SKM-1 treated with dmso at 0.1 percent for 144 hours (cell line): ENCODE results near the gene CCDC57.
"Not testable (repeated sequence)": the region's sequence is repeated elsewhere in the genome, so short reads cannot be mapped to it uniquely, and the experiment has no call there.

Source experiments
- DNase-seq: peaks from one replicate; lab custom pipeline; 2025; ENCODE audit not compliant: unreplicated experiment; lab: John Stamatoyannopoulos, UW

CCDC57 gene, protein sequence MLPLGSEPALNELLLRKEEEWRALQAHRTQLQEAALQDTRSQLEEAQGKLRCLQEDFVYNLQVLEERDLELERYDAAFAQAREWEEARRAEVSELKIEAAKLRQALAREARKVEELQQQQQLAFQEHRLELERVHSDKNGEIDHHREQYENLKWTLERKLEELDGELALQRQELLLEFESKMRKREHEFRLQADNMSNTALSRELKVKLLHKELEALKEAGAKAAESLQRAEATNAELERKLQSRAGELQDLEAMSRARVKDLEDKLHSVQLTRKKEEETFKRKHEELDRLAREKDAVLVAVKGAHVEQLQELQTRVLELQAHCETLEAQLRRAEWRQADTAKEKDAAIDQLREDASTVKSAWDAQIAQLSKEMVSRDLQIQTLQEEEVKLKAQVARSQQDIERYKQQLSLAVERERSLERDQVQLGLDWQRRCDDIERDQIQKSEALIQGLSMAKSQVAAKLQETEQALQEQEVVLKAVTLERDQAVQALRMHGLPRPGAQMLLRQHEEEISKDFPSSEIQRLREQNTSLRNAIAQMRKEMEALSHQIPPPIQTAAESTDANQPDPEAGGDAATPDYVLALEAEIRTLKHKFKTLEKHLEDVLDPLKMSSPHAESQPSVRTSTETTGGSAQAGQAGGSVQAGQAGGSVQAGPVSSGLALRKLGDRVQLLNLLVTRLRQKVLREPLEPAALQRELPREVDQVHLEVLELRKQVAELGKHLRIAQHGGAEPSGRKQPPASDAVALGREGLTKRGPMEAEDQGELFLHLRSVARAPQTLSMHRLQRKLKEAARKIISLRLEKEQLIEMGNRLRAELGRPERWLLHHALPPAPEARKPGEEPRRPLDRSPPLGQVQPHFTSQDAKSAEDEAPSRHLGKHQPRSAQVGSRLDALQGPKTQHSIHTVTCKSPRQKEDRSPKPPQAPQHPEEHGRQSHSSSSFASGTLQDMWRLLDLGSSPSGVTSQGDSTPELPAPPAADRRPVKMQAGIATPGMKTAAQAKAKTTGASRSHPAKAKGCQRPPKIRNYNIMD

DNA sequence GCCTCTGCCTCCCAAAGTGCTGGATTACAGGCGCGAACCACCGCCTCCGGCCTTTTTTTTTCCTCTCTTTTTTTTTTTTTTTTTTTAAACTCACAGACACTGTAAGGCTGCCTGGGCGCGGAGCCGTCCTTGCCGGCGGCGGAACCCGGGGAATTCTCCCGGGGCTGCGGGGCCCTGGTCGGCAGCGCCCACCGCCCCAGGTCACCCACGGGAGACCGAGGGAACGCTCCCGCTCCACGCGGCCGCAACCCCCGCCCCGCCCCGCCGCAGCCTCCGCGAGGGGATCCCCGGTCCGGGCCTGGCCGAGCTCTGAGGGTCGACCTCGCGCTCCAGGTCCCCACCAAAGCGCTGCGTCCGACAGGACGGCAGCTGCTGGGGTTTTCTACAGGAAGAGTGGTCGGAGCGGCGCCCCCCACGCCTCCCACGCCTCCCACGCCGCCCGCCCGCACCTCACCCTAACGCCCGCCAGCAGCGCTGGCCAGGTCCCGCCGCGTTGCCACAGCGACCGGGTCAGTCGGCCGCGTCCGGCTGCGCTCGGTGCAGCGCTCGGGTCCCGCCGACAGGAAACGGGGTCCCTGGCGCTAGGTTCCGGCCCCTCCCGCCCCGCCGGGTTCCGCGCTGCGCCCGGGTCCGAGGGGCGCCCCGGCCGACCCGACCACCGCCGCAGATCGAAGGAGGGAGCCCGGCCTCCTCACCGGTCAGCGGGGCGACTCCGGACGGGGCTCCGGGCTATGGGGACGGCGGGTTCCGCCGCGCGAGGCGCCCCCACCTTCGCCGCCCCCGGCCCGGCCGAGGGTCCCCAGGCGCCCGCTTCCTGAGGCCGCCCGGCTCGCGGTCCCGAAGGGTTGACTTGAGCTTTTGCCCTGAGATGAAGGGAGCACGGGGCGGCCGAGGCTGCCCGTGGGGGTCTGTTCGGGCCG, at the start of gene CCDC57:
Gene CCDC57, minus strand, starts transcription at position 512 of the 920 bp plus-strand sequence. CDS start 10,898 bp downstream, outside the sequence.
- peak; percentile 62 for DNase-seq

DNA sequence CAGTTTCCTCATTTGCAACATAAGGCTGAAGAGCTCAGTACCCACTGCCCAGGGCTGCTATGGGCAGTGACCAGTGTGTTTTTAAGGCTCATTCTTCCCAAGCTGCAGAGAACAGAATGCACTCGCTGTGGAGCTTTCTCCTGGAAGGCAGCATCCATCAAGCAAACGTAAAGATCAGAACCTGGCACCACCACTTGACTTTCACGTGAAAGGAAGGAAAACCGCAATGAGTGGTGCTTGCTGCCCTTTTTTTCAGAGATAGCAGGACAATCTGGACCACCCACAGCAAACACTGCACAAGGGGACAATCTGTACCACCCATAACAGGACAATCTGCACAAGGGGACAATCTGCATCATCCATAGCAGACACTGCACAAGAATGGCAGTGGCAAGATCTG, 49.7 kb upstream of the CCDC57 start:
- DNase-seq: no peak

DNA sequence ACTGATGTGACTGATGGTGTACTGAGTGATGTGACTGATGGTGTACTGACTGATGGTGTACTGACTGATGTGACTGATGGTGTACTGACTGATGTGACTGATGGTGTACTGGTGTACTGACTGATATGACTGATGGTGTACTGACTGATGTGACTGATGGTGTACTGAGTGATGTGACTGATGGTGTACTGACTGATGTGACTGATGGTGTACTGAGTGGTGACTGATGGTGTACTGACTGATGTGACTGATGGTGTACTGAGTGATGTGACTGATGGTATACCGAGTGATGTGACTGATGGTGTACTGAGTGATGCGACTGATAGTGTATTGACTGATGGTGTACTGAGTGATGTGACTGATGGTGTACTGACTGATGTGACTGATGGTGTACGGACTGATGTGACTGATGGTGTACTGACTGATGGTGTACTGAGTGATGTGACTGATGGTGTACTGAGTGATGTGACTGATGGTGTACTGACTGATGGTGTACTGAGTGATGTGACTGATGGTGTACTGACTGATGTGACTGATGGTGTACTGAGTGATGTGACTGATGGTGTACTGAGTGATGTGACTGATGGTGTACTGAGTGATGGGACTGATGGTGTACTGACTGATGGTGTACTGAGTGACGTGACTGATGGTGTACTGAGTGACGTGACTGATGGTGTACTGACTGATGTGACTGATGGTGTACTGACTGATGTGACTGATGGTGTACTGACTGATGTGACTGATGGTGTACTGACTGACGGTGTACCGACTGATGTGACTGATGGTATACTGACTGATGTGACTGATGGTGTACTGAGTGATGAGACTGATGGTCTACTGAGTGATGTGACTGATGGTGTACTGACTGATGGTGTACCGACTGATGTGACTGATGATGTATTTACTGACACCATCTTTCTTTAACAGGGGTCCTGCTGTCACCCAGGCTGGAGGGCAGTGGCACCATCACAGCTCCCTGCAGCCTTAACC, 47.6 kb upstream of the CCDC57 start:
- not testable (repeated sequence) for DNase-seq

DNA sequence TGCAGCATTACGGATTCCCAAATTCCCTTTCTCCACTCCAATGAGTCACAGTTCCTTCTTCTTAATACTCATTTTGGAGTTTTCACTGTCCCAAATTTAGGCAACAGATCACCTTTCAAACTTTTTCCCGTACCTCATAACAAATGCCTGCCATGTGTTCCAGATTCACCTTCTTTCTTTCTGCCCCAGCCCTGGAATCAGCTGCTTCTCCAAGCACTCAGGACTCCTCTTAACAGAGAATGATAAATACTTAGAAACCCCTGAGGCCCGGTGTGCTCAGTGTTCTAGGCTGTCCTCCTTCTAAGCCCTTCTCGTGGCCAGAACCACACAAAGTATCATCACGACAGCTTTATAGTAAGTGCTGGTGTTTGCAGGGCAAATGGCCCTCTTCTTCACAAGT, 45.9 kb upstream of the CCDC57 start:
- DNase-seq: no peak

DNA sequence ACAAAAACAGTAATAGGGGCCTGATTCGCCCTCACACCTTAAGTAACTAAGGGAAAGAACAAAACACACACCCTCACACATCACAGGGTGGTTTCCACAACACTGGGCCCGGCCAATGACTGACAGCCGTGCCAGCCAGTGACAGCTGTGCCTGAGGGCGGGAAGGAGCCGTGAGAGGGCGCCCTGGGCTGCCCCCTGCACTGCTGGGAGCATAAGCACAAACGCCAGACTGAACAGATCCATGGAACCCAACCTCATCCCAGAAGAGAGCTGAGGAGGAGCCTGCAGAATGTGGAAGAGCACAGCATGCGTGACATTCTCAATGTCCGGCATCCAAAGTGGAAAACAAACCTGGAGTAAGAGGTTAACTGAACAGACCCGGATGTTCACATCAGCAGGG, 44.8 kb upstream of the CCDC57 start:
- DNase-seq: no peak

DNA sequence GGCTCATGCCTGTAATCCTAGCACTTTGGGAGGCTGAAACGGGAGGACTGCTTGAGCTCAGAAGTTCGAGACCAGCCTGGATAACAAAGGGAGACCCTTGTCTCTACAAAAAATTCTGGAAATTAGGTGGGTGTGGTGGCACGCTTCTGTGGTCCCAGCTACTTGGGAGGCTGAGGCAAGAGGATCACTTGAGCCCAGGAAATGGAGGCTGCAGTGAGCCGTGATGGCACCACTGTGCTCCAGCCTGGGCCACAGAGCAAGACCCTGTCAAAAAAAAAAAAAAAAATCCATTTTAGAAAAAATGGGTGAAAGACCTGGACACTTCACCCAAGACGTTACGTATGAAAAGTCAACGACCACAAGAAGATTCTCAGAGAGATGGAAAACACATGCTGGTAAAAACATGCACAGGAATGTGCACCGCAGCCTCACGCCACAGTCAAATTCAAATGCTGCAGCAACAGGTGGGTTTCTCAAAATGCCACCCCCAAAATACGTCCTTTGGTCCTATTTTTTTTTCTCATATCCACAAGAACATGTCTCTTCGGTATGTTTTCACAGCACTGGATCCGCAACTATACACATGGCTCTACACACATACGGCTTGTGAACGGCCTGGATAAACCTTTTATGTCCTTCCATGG, 43.7 kb upstream of the CCDC57 start:
- DNase-seq: no peak

DNA sequence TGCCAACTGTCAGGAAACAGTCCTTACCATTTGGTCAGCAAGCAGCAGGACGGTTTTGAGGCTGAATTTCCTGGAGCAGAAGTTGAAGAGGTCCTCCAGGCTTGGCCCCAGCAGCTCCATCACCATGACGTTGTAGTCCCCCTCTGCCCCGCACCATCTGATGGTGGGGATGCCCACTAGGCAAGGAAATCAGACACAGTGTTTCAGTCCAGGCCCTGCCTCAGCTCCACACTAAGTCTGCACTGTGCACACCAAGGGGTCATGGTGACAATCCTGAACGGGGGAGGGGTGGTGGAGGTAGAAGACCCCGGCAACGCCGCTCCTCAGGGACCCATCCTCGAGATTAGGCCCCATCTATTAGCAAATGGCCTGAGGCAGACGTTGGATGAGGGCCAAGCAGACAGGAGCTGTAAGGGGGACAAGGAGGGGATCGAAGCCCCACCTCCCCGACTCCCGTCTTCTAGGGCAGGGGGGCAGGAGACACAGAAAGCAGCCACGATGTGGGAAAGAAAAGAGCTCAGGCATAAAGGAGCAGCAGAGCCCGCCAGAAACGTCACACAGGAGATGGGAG, 42.8 kb upstream of the CCDC57 start:
- DNase-seq: no peak

DNA sequence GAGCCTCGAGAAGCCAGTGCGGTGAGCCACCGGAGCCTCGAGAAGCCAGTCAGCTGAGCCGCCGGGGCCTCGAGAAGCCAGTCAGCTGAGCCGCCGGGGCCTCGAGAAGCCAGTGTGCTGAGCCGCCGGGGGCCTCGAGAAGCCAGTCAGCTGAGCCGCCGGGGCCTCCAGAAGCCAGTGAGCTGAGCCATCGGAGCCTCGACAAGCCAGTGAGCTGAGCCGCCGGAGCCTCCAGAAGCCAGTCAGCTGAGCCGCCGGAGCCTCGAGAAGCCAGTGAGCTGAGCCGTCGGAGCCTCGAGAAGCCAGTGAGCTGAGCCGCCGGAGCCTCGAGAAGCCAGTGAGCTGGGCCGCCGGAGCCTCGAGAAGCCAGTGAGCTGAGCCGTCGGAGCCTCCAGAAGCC, 42.1 kb upstream of the CCDC57 start:
- not testable (repeated sequence) for DNase-seq

DNA sequence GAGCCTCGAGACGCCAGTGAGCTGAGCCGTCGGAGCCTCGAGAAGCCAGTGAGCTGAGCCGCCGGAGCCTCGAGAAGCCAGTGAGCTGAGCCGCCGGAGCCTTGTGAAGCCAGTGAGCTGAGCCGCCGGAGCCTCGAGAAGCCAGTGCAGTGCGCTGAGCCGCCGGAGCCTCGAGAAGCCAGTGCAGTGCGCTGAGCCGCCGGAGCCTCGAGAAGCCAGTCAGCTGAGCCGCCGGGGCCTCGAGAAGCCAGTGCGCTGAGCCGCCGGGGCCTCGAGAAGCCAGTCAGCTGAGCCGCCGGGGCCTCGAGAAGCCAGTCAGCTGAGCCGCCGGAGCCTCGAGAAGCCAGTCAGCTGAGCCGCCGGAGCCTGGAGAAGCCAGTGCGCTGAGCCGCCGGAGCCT, 41.5 kb upstream of the CCDC57 start:
- DNase-seq: not testable (repeated sequence)

DNA sequence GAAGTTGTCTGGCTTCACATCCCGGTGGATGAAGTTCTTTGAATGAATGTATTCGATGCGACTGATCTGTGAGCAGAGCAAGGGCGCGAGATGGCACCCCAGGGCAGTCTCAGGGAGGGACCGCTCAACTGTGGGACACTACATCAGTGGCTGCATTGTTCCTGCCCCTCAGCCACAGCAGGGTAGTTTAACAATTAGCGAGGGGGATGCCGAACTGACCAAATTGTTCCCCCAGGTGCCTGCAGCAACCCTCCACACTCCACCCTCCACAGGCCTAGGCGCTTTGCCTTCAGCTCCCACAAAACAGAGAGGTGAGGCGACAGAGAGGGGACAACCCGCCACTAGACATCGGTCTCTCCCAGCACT, 40.5 kb upstream of the CCDC57 start:
- DNase-seq: no peak

DNA sequence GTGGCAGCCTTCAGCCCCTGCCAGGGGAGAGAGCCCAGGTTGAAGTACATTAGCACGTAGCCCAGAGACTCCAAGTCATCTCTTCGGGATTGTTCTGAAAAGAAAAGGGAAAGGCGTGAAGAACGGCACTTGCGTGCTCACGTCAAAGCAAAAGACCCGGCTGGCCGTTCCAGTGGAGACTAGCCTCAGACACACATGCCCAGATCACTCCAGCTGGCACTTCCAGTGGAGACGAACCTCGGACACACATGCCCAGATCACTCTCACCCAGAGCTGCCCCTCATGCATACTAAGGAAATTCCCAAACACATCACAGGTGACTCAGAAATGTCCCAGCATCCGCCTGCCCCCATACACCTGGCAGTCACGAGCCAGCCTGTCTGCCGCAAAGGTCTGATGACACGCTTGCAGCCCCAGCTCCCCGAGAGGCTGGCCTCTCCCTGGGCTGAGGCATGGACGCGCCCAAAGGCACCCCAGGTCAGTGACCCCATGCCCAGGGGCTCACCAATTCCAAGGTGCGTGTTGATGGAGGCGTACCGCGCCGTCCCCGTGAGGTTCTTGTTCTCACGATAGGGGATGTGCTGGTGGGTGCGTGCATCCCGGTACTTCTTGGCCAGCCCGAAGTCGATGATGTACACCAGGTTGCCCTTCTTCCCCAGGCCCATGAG, 40.0 kb upstream of the CCDC57 start:
- no peak for DNase-seq

DNA sequence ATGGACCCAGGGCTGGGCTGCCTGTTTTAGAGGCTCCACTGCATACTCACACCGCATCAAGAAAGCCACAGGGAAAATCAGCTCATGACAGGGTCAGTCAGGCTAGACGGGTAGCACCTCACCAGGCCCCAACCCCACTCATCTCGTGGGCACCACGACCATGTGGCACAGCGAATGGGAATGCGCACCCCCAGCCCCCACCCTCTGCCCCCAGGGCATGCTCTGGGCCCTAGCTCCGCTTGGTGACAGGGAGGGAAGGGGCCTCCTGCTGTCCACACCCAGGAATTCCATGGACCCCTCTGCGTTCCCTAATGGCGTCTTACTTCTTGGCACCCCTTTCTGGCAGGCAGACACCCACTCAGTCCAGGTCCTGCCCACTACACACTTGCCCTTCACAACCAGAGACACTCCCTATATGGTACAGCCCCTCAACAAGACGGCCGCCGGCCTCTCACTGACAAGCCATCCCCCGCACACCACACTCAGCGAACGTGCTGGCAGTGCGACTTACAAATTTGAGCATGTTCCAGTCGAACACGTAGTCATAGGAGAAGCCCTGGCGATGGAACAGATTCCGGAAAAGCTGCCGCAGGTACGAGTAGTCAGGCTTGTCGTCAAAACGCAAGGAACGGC, 38.3 kb upstream of the CCDC57 start:
- no peak for DNase-seq

DNA sequence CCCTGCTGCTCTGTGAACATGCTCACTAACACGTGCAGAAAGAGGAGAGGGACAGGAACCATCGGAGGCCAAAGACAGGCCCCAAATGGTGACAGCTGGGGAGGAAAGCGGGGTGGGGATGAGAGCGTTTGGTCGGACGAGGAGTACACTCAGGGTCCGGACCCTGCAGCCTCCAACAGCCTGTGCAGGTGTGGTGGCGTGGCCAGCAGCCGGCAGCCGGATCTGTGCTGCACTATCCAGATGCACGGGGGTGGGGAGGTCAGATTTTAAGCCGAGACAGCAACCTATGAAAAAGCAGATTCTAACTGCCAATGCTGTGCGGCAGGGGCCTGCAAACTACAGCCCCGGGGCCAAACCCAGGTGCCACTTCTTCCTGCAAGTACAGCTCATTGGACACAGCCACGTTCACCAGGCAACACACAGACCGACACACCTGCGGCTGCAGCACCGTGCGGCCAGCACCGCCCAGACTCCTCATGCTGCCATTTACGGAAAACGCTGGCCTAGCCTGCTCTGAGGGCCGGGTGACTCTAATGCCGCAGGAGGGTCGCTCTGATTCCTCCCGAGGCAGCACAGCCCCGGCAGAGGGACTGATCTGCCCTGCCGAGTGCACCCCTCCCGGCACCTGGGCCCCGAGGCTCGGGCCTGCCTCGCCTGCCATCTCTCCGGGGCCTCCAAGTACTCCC, 37.4 kb upstream of the CCDC57 start:
- no peak for DNase-seq

DNA sequence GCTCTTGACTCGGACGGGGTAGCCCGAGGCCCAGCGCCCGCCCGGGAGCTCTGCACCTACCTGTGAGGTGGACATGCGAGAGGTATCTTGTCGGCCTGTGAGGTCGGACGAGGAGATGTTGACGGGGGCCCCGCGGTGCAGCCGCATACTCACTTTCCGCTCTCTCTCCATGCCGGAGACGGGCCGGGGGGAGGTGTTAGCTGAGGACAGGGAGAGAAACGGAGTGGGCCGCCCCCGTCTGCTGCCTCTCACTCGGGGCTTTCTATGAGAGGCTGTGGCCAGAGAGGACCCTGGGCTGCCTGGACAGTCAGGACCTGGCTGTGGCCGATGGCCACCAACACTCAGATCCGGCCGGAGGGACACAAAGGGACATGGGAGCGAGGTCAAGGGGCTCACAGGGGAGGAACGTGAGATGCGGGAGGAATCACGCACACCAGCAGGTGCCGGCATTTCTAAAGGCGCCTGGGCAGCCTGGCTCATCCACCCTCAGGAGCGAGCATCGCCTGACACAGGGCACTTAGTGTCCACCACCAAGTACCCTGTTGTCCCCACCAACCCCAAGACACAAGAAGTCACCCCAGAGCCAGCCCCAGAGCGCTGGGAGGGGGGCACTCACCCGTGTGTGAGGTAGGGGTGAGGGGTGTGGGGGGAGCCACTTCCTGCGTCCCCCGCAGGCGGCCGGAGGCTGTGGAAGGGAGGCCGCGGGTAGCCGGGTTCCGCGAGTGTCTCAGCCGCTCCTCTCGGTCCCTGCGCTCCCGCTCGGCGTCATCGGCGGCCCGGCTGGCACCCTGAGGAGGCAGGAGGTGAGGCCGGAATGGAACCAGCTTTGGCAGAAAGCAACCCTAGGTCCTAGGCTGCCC, 36.4 kb upstream of the CCDC57 start:
- DNase-seq: no peak

DNA sequence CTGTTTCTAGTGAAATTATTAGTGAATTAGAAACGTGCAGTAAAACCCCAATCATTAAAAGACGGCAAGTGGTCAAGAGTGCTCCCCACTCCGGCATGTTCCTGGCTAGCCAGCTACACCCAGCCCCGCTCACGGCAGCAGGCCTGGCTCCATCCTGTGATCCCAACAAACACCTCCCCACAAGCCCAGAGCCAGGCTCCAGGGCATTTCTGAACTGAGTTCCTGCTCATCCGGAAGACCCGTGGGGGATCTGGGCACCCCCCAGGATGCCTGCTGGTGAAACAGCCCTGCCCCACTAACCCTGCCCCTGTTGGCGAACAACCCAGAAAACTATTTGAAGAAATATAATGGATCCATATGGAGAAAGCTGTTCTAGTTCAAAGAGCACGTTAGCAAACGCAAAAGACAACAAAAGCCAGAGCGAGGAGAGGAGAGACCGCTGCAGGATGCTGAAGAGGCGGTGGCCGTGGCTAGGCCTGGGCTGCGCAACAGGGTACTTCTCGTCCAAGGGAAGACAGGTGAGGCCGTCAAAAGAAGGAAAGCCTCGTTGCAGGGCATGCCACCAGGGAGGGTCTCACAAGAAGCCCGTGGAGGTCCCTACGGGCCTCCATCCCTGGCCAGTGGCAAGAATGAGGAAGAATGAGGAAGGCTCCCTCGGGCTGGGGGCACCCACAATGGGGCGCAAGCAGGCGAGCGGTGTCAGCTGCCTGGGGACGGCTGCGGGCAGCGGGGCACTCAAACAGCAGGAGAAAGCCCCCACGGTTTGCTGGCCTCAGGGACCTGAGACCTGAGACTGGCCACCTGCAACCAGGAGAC, 35.4 kb upstream of the CCDC57 start:
- no peak for DNase-seq
